T-helper 17 cell (primary cell): ENCODE results near the gene KANSL1. TPM values are rescaled to one million over a fixed set of nuclear protein-coding genes. Genes with fewer than 3 reads are reported as not detected.

Source experiments
- ATAC-seq: fragments of 150-1000 bp; cut with Tn5 transposase; 2 replicates; pipeline ENCODE4 v1.10.0; 2021; ENCODE audit warnings: mild to moderate bottlenecking, moderate library complexity
- DNase-seq, 3 donors: peaks; one replicate each; pipeline versions ENCODE4 v3.0.0 to v3.0.0-alpha.2; 2020 to 2021
- H3K9me3 ChIP-seq: one replicate; pipeline ENCODE4 v1.7.0; 2013; ENCODE audit warnings: low read length, mild to moderate bottlenecking; ENCODE audit not compliant: control insufficient read depth, poor library complexity, severe bottlenecking
- H3K27ac Mint-ChIP-seq: one replicate; pipeline ENCODE4 v1.8.0; 2022; ENCODE audit warnings: mild to moderate bottlenecking, moderate library complexity, mixed read lengths
- H3K27me3 Mint-ChIP-seq: one replicate; pipeline ENCODE4 v1.8.0; 2022; ENCODE audit warnings: mixed read lengths
- H3K36me3 Mint-ChIP-seq: one replicate; pipeline ENCODE4 v1.8.0; 2022; ENCODE audit warnings: low read depth, mixed read lengths
- H3K4me1 Mint-ChIP-seq: one replicate; pipeline ENCODE4 v1.8.0; 2022; ENCODE audit warnings: mild to moderate bottlenecking, mixed read lengths
- H3K4me3 Mint-ChIP-seq: one replicate; pipeline ENCODE4 v1.8.0; 2022; ENCODE audit warnings: mild to moderate bottlenecking, moderate library complexity, mixed read lengths
- total RNA-seq, 4 donors: library from RNA in 2 of 4; stranded (reverse) in 2 of 4; gene quantifications; one replicate each; pipeline ENCODE4 v1.2.3 and lab custom pipeline; 2022 to 2026

The KANSL1 gene
- total RNA-seq, 2 donors from 2014 or later, result 142 to 187 TPM

DNA sequence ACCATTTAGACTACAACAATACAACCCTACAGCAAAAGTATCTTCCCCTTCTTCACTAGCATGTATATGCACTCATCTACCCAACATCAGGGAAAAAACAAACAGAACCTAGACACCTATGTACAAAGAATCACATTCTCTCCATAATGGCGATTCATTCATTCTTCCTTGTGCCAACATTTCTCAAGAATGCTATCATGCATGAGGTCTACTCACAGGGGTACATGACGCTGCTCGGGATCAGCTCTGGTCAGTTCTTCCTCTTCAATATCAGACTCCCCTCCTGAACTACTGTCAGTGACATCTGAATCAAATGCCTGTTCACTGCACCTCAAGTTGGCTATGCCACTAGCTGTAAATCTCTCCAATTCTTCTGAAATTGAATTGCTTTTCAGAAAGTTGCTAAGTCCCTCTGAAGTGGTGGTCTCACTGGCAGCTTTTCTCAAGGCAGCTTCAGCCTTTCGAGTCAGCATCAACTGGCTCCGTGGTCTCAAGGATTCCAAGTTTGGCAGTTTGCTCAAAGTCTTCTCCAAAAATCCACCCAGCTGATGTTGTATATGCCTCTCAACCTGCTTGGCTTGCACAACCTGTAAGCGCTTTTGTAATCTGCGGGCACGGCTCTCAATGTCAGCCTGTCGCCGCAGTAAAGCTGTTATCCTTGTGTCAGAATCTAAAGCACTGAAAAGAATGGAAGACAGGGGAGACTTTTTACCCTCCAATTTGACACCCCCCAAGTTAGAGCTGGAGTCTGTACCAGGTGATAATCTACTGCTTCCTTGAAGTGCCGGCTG lies 22.4 kb downstream of the KANSL1 start:
- no peak for DNase-seq
- Mint-ChIP-seq H3K4me3 (peak overlapping the region; percentile 68), H3K27me3 (no peaks in the 10 kb centered on the region), H3K27ac (peak overlapping the region; percentile 92), H3K4me1 (peaks cover 77% of the 10 kb centered on the region), H3K36me3 (peaks cover 15% of the 10 kb centered on the region)
- peak; percentile 14 for ATAC-seq
- no peaks in the 10 kb centered on the region for H3K9me3 ChIP-seq

DNA sequence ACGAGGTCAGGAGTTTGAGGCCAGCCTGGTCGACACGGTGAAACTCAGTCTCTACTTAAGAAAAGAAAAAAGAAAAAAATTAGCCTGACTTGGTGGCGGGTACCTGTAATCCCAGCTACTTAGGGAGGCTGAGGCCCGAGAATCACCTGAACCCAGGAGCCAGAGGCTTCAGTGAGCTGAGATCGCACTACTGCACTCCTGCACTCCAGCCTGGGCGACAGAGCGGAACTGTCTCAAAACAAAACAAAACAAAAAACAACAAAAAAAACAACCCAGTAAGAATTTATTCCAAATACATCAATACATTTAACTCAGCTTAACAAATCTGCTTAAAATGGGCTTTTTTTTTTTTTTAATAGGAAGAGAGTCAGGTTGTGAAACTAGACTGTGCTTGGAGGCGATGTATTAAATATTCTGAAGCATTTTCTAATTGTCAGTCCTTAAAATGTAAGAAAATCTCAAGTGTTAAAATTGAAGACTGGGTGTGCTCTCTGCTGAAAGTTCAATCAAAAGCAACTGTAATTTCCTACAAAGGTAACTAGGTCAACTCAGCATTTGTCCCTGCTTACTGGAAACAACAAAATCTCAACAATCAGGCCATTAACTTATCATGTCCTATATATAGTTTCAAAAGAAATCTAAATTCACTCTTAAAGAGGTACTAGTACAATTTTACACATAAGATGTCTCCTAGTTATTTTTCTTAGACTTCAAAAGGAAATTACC lies 23.2 kb downstream of the KANSL1 start:
- DNase-seq (no peak), ATAC-seq (peak; percentile 64)
- no peaks in the 10 kb centered on the region for H3K9me3 ChIP-seq
- Mint-ChIP-seq H3K4me1 (peaks cover 76% of the 10 kb centered on the region), H3K36me3 (peaks cover 15% of the 10 kb centered on the region), H3K4me3 (peak overlapping the region; percentile 68), H3K27ac (peak overlapping the region; percentile 92), H3K27me3 (no peaks in the 10 kb centered on the region)

DNA sequence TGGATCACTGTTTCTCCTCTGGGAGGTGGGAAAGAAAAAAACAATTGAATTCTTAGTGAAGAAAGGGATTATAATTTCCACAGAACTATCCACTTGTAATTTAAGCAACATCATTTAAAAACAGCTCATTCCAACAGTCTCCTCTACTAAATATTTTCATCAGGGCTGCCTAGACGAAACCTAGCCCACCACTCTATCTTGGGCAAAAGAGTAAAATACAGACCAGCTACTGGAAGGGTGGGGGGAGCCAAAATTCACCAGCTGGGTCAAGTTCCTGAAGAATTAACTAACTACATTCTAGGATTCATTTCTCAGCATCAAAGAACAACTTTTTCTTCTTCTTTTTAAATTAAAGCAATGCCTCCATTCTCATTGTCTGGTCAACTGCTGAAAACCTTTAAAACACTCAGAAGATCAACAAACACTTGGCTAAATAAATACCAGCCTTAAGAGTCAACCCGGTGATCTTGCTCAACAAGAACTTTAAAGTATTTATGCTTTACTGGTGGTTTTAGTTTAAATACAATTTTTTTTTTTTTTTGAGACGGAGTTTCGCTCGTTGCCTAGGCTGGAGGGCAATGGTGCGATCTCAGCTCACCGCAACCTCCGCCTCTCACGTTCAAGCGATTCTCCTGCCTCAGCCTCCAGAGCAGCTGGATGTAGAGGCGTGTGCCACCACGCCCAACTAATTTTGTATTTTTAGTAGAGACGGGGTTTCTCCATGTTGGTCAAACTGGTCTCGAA lies 25.2 kb downstream of the KANSL1 start:
- DNase-seq (no peak), ATAC-seq (no peak)
- H3K27ac Mint-ChIP-seq, result peak overlapping the region; percentile 92
- H3K4me1 Mint-ChIP-seq, result peaks cover 81% of the 10 kb centered on the region
- no peaks in the 10 kb centered on the region for H3K9me3 ChIP-seq
- H3K27me3 Mint-ChIP-seq, result no peaks in the 10 kb centered on the region
- H3K4me3 Mint-ChIP-seq, result peak overlapping the region; percentile 12
- peaks cover 15% of the 10 kb centered on the region for H3K36me3 Mint-ChIP-seq

DNA sequence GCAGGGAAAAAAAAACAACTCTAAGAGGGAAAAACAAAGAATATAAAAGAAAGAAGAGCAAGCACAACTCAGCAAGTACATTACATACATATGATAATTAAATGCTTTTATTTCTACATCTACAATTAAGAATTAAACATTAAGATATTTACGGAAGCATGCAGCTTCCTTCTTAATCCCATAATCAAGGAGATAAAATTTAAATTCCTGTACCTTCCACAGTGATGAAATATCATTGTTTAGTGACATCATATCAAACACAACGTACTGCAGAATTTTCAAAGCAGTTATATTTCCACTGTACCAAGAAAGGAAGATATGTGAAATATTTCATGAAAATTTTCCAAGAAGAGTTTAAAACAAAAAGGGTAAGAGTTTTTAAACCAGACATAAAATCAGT lies 26.0 kb downstream of the KANSL1 start:
- no peaks in the 10 kb centered on the region for H3K9me3 ChIP-seq
- H3K4me1 Mint-ChIP-seq, result peaks cover 82% of the 10 kb centered on the region
- peaks cover 20% of the 10 kb centered on the region for H3K36me3 Mint-ChIP-seq
- no peak for DNase-seq
- H3K4me3 Mint-ChIP-seq, result no peak overlapping the region
- ATAC-seq, result no peak
- no peaks in the 10 kb centered on the region for H3K27me3 Mint-ChIP-seq
- peak overlapping the region; percentile 92 for H3K27ac Mint-ChIP-seq

DNA sequence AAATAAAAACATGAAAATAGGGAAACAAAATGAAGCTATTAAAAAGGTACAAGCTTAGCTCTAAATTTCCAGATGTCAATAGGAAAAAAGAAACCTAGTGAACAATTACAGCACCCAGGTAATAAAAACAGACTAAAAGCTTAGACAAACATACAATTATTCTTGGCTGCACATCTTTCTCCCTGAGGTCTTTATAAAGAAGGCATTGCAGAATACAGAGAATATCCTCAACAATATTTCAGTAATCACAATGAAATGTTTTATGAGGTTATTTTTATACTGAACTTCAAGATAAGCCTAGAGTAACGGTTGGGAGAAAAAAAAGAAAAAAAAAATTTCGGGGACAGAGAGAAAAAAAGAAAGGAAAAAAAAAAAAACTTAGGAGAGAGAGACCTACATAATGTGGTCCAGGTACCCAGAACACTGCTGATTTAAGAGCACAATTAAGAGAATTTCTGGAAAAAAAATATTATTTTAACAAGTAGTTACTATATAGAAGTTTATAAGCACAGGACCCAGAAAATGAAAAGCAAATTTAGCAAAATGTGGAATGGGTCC lies 26.5 kb downstream of the KANSL1 start:
- peaks cover 17% of the 10 kb centered on the region for H3K36me3 Mint-ChIP-seq

DNA sequence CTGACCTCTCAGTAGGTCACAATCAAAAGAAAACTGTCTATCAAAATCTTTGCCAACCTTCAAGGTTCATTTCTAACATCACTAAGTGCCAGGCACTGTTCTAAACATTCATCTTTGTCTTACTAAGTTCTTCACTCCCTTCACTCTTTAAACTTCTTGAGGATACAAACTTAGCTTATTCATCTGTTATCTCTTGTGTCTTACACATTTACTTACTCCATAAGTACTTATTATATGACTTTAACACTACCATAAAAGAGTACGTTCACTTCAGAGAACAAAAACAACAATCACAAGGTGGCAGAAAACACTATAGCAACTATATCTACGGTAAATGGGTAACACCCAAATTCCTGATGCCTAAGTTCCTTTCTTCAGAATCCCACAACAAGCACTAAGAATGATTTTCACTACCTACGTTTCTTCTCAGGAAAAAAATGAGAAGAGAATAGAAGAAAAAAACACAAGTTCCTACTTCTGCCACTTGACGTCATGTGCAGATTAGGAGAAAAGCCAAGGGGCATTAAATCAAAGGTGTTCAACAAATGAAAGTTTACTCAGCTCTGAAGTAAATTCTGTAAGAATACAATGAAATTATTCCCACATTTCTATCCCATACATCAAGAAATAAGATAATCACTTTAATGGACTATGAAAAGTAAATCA lies 29.2 kb downstream of the KANSL1 start:
- Mint-ChIP-seq H3K27me3 (no peaks in the 10 kb centered on the region), H3K4me1 (peaks cover 76% of the 10 kb centered on the region), H3K4me3 (peak overlapping the region; percentile 26), H3K36me3 (peaks cover 5% of the 10 kb centered on the region), H3K27ac (peak overlapping the region; percentile 74)
- DNase-seq, result no peak
- no peaks in the 10 kb centered on the region for H3K9me3 ChIP-seq
- ATAC-seq, result no peak

More for the DNA sequence above, 26.5 kb downstream of the KANSL1 start:
- peak overlapping the region; percentile 62 for H3K4me3 Mint-ChIP-seq
- no peaks in the 10 kb centered on the region for H3K9me3 ChIP-seq
- no peaks in the 10 kb centered on the region for H3K27me3 Mint-ChIP-seq
- peaks cover 80% of the 10 kb centered on the region for H3K4me1 Mint-ChIP-seq
- ATAC-seq (no peak), DNase-seq (no peak)
- H3K27ac Mint-ChIP-seq, result peak overlapping the region; percentile 92

DNA sequence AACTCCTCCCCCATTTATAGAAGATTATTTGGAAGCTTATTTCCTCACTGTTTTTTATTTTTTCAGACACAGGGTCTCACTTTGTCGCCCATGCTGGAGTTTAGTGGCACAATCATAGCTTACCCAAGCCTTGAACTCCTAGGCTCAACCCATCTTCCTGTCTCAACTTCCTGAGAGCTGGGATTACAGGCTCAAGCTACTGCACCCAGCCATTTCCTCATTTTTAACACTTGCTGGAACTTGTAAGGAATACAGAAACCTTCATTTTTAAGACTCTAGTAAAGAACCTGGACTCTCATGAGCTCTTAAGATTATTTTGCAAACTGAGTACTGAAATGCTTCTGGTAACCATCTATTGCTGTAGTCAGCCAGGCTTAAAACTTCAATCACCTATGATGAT lies 29.9 kb downstream of the KANSL1 start:
- peak overlapping the region; percentile 8 for H3K4me3 Mint-ChIP-seq
- ATAC-seq (peak; percentile 19), DNase-seq (no peak)
- H3K4me1 Mint-ChIP-seq, result peaks cover 77% of the 10 kb centered on the region
- H3K36me3 Mint-ChIP-seq, result peaks cover 5% of the 10 kb centered on the region
- no peaks in the 10 kb centered on the region for H3K27me3 Mint-ChIP-seq
- no peaks in the 10 kb centered on the region for H3K9me3 ChIP-seq
- peak overlapping the region; percentile 74 for H3K27ac Mint-ChIP-seq

DNA sequence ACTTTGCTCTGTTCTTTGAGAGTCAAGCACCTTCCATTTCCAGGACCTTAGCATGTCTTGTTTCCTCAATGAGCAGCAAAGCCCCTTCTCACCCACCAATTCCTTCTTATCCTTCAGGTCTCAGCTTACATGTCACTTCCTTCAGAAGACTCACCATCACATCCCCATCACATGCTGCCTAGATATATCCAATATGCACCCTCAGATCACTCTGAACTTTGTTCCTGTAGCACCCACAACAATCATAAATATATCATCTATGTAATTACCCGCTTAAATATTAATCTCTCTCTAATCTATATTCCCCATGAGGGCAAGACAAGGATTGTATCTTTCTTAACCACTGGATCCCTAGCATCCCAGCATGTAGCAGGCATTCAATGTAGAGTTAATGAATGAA lies 30.4 kb downstream of the KANSL1 start:
- H3K4me3 Mint-ChIP-seq, result peak overlapping the region; percentile 1
- no peak for ATAC-seq
- H3K4me1 Mint-ChIP-seq, result peaks cover 75% of the 10 kb centered on the region
- peak overlapping the region; percentile 74 for H3K27ac Mint-ChIP-seq
- DNase-seq, result no peak
- H3K27me3 Mint-ChIP-seq, result no peaks in the 10 kb centered on the region
- no peaks in the 10 kb centered on the region for H3K9me3 ChIP-seq
- peaks cover 5% of the 10 kb centered on the region for H3K36me3 Mint-ChIP-seq

DNA sequence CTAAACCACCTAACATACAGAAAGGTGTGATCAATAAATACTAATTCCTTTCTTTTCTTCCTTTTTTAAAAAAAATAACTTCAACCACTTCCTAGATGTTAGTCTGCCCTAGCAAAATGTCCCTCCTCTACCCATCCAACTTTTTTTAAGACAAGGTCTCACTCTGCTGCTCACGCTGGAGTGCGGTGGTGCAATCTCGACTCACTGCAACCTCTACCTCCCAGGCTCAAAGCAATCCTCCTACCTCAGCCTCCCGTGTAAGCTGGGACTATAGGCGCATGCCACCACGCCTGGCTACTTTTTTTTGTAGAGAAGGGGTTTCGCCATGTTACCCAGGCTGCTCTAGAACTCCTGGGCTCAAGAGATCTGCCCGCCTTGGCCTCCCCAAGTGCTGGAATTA lies 33.1 kb downstream of the KANSL1 start:
- no peak for DNase-seq
- no peaks in the 10 kb centered on the region for H3K9me3 ChIP-seq
- no peak for ATAC-seq
- H3K36me3 Mint-ChIP-seq, result peaks cover 5% of the 10 kb centered on the region
- H3K27ac Mint-ChIP-seq, result peak overlapping the region; percentile 75
- peak overlapping the region; percentile 70 for H3K4me3 Mint-ChIP-seq
- peaks cover 83% of the 10 kb centered on the region for H3K4me1 Mint-ChIP-seq
- no peaks in the 10 kb centered on the region for H3K27me3 Mint-ChIP-seq

DNA sequence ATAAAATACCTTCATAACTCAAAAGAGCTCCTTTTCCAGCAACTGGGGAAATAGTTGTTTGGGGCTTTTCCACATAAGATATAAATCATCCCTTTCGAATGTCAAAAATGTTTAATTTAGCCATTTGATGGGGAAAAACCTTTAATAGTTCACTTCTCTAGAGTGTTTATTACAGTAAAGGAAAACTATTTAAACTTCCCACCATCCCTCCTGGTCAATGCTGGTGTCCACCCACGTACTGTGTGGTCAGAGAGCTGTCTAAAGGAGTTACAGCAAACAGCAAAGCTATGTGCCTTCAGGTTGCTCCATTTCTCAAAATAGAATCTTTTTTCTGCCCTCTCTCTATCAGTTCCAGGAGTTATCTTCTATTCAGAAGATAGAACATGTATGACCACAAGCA lies 33.5 kb downstream of the KANSL1 start:
- no peaks in the 10 kb centered on the region for H3K27me3 Mint-ChIP-seq
- peak overlapping the region; percentile 75 for H3K27ac Mint-ChIP-seq
- DNase-seq (no peak), ATAC-seq (no peak)
- peaks cover 5% of the 10 kb centered on the region for H3K36me3 Mint-ChIP-seq
- peaks cover 82% of the 10 kb centered on the region for H3K4me1 Mint-ChIP-seq
- H3K4me3 Mint-ChIP-seq, result no peak overlapping the region
- H3K9me3 ChIP-seq, result no peaks in the 10 kb centered on the region

DNA sequence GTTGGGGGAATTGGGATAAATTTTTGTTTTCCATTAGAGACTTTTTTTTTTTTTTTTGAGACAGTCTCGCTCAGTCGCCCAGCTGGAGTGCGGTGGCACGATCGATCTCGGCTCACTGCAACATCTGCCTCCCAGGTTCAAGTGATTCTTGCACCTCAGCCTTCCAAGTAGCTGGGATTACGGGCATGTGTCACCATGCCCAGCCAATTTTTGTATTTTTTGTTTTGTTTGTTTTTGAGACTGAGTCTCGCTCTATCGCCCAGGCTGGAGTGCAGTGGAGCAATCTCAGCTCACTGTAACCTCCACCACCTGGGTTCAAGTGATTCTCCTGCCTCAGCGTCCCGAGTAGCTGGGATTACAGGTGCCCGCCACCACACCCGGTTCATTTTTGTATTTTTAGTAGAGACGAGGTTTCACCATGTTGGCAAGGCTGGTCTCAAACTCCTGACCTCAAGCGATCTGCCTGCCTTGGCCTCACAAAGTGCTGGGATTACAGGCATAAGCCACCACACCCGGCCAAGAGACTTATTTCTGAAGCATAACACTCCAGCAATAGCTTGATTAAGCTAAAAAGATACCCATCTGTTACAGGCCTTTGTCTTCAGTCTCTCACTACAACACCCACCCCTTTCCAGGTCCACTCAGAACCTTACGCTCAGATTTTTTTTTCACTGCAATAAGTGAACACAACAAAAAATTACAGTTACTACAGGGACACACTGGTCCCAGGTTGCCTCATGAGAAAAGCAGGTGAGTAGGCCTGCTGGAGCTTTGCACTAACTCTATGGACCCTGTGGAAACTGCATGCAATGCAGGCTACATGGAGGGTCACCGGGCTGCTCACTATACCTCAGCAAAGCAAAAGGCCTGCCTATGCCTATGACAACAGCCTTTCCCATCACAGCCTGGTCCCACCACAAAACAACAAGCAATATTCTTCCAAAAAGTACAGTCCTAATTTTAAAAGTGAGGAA lies 34.6 kb downstream of the KANSL1 start:
- ATAC-seq, result no peak
- Mint-ChIP-seq H3K4me3 (peak overlapping the region; percentile 12), H3K36me3 (peaks cover 5% of the 10 kb centered on the region), H3K4me1 (peaks cover 82% of the 10 kb centered on the region), H3K27me3 (no peaks in the 10 kb centered on the region), H3K27ac (peak overlapping the region; percentile 75)
- no peak for DNase-seq
- H3K9me3 ChIP-seq, result no peaks in the 10 kb centered on the region
